ENCODE data around the gene PPM1N. TPM values are rescaled to one million over a fixed set of nuclear protein-coding genes. Genes with fewer than 3 reads are reported as not detected.

Gene PPM1N
- total RNA-seq, 1 donor from 2014 or later: 2.2 TPM

DNA sequence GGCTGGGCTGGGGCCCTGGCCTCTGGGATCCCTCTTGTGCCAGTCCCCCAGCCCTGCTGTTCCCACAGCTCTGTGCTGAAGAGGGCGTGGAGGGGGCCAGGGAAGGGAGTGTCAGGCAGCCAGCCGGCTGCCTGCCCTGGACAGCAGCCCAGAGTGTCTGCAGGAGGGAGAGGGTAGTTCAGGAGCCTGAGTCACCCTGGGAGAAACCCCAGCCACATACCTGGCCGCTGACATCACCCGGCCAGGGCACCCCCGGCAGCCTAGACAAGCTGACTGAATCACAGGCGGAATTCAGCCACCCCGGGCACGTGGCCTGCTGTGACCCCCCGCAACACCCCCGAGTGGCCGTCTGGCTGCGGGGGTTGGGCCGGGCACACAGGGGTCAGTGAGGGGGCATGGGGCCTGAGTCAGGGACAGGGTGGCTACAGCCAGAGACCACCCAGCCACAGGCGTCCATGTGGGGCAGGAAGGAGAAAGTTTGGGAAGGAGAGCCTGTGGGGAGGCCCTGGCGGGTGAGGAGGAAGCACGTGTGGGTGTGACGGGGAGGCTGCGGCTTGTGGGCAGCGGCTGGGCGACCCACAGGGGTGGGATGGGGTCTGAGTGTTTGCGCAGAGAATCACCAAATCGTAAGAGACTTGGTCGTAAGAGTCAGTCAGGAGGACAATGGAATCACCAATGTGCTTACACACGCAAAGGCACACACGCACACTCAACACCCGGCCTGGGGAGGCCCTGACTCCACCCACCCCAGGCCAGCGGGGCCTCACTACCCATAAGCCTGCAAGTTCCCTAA is 42.3 kb upstream of the PPM1N start:
- no peaks in the 10 kb centered on the region for H3K36me3 ChIP-seq
- no peaks in the 10 kb centered on the region for H3K9me3 ChIP-seq
- H3K27me3 ChIP-seq: no peaks in the 10 kb centered on the region
- DNase-seq (ENCODE audit: low spot score in 2 of 2): peak; percentile 93 to 99
- TF ChIP-seq, protein P1, sequence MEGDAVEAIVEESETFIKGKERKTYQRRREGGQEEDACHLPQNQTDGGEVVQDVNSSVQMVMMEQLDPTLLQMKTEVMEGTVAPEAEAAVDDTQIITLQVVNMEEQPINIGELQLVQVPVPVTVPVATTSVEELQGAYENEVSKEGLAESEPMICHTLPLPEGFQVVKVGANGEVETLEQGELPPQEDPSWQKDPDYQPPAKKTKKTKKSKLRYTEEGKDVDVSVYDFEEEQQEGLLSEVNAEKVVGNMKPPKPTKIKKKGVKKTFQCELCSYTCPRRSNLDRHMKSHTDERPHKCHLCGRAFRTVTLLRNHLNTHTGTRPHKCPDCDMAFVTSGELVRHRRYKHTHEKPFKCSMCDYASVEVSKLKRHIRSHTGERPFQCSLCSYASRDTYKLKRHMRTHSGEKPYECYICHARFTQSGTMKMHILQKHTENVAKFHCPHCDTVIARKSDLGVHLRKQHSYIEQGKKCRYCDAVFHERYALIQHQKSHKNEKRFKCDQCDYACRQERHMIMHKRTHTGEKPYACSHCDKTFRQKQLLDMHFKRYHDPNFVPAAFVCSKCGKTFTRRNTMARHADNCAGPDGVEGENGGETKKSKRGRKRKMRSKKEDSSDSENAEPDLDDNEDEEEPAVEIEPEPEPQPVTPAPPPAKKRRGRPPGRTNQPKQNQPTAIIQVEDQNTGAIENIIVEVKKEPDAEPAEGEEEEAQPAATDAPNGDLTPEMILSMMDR (IDR thresholded peaks at IDR 0.05): no peak
- H3K27ac ChIP-seq: peak overlapping the region; percentile 80 to 93
- intact Hi-C loops (cut with DNase I): loop anchor here (1.0 kb wide), 1 partner anchor 11 kb away; the partner anchor contains the start of gene FOSB
- H3K4me1 ChIP-seq: peaks cover 26 to 33% of the 10 kb centered on the region in 2 donors
- H3K4me3 ChIP-seq: peak overlapping the region in 1 of 2 donors; percentile 49

DNA sequence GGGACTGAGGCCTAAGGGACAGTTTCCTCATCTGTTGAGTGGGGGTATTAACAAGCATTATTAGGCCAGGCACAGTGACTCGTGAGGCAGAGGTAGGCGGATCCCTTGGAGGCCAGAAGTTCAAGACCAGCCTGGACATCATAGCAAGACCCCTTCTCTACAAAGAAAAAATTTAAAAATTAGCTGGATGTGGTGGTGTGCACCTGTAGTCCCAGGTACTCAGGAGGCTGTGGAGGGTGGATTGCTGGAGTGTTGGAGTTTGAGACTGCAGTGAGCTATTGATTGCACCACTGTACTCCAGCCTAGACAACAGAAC is 41.8 kb upstream of the PPM1N start:
- no peak for DNase-seq (ENCODE audit: low spot score in 2 of 2)
- intact Hi-C loops (cut with DNase I): loop anchor here (1.0 kb wide), 1 partner anchor 11 kb away; the partner anchor contains the start of gene FOSB
- H3K4me1 ChIP-seq: peaks cover 20 to 28% of the 10 kb centered on the region in 2 donors
- H3K4me3 ChIP-seq: peak overlapping the region in 1 of 2 donors; percentile 49
- H3K27me3 ChIP-seq: no peaks in the 10 kb centered on the region
- H3K36me3 ChIP-seq: no peaks in the 10 kb centered on the region
- H3K27ac ChIP-seq: peak overlapping the region; percentile 80 to 93
- no peaks in the 10 kb centered on the region for H3K9me3 ChIP-seq
- TF ChIP-seq, protein P1 (IDR thresholded peaks at IDR 0.05): no peak

DNA sequence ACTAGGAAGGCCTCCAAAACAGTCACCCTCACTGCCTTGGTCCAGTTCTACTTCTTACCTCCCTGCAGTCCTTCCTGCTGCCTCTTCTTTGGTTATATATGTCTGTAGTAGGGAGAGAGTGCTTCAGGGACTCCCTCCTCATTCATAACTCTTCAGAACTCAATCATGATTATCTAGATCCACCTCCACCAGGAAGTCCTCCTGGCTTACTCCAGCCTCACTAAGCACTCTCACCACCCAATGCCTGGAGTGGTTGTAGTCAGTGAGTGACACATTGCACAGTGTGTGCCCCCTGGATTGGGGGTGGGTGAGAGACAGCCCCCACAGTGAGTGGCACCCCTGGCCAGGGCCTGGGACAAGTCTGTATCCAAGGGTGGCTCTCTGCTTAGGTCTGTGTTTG is 40.5 kb upstream of the PPM1N start:
- DNase-seq (ENCODE audit: low spot score in 2 of 2): no peak
- intact Hi-C loops (cut with DNase I): no loop called here
- no peaks in the 10 kb centered on the region for H3K27me3 ChIP-seq
- peaks cover 19 to 27% of the 10 kb centered on the region in 2 donors for H3K4me1 ChIP-seq
- no peaks in the 10 kb centered on the region for H3K36me3 ChIP-seq
- no peaks in the 10 kb centered on the region for H3K9me3 ChIP-seq
- TF ChIP-seq, protein P1 (IDR thresholded peaks at IDR 0.05): no peak
- H3K4me3 ChIP-seq: no peak overlapping the region
- no peak overlapping the region for H3K27ac ChIP-seq

DNA sequence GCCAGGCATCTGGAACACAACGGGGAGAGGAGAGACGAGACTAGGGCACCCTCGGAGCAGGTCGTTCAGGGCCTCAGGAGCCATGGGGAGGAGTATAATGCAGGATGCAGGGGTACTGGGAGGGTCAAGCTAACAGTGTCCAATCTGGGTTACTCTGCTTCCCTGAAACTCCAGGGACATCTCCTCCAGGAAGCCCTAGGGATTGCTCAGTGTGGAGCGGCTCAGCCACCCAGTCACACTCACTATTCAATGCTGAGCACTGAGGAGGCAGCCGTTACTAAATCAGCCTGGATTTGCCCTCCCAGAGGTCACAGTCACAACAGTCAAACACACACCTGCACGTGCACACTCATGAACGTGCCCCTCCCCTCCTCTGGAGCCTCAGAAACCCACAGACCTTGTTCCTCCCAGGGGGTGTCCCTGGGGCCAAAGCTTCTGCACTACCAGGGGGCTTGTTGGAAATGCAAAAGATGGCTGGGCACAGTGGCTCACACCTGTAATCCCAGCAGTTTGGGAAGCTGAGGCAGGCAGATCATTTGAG is 37.4 kb upstream of the PPM1N start:
- H3K4me3 ChIP-seq: no peak overlapping the region
- H3K9me3 ChIP-seq: no peaks in the 10 kb centered on the region
- no peaks in the 10 kb centered on the region for H3K36me3 ChIP-seq
- no peak overlapping the region for H3K27ac ChIP-seq
- no peak for DNase-seq (ENCODE audit: low spot score in 2 of 2)
- intact Hi-C loops (cut with DNase I): no loop called here
- TF ChIP-seq, protein P1 (IDR thresholded peaks at IDR 0.05): no peak
- H3K4me1 ChIP-seq: peaks cover 4 to 6% of the 10 kb centered on the region in 2 donors
- no peaks in the 10 kb centered on the region for H3K27me3 ChIP-seq

DNA sequence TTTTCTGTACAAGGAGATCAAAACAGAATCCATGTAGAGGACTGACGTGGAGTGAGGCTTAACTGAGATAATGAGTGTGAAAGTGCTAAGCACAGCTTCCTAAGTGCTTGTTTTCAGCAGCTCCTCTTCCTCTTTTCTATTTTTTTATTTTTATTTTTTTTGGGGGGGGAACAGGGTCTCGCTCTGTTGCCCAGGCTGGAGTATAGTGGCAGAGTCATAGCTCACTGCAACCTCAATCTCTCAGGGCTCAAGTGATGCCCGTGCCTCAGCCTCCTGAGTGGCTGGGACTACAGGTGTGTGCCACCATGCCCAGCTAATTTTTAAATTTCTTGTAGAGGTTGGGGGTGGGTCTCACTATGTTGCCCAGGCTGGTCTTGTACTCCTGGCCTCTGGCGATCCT is 36.1 kb upstream of the PPM1N start:
- no peak for DNase-seq (ENCODE audit: low spot score in 2 of 2)
- intact Hi-C loops (cut with DNase I): no loop called here

More for the DNA sequence above, 36.1 kb upstream of the PPM1N start:
- no peaks in the 10 kb centered on the region for H3K9me3 ChIP-seq
- H3K27me3 ChIP-seq: no peaks in the 10 kb centered on the region
- TF ChIP-seq, protein P1 (IDR thresholded peaks at IDR 0.05): no peak
- peaks cover 0 to 1% of the 10 kb centered on the region in 2 donors for H3K4me1 ChIP-seq
- H3K4me3 ChIP-seq: no peak overlapping the region
- no peaks in the 10 kb centered on the region for H3K36me3 ChIP-seq
- H3K27ac ChIP-seq: no peak overlapping the region
